ENCODE measurements around the gene IKZF3. TPM values are rescaled to one million over a fixed set of nuclear protein-coding genes. Genes with fewer than 3 reads are reported as not detected.
"Not testable (repeated sequence)": the region's sequence is repeated elsewhere in the genome, so short reads cannot be mapped to it uniquely, and the experiment has no call there.

Gene IKZF3
- not detected for total RNA-seq (ENCODE audit: unreplicated experiment)
- long read RNA-seq = 0 reads

DNA sequence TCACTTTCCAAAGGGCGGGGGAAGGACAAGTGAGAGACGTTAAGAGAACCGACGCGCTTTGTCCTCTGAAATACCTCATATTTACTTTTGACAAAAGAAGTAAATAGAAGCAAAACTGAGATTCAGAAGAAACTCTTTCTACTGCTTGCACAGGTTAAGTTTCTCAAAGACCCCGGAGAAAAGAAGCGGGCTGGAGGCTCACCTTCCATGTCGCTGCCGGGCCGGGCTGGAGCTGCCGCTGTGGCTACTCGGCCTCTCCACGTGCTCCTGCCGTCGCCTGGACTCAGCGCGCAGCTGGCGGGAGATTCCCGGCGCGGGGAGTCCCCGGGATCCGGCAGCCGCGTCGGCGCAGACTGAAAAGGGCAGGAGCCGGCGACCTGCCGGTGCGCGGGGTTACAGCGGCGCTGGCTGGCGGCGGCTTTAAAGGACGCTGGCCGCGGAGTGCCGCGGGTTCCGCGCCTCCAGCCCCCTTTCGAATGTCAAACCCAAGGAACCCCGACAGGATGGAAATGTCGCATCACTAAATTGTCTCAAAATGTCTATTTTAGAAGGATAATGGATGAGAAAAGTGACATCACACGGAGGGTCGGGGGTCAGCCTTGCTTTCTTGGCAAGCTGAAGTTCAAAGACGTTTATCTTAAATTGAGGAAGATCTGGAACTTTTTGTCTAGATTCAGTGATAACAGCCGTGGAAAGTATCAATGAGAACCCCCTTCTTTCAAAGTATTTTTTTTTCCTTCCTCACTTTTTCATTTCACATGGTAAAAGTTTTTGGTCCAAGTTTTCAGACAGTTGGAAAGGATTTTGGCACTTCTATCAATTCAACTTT lies at the start of gene IKZF3:
IKZF3 (minus strand) TSS at position 395 of the 829 bp plus-strand sequence; CDS start at position 209, 186 bp downstream.
- peak; percentile 77 for DNase-seq (ENCODE audit: low spot score)
- Mint-ChIP-seq H3K27me3 (ENCODE audit: unreplicated experiment) (peaks cover 5% of the 10 kb centered on the region), H3K4me1 (ENCODE audit: unreplicated experiment) (peaks cover 3% of the 10 kb centered on the region), H3K4me3 (ENCODE audit: unreplicated experiment) (no peak within 1 kb of the TSS), H3K36me3 (ENCODE audit: low read depth, unreplicated experiment) (no peaks in the 10 kb centered on the region), H3K9me3 (ENCODE audit: unreplicated experiment) (no peaks in the 10 kb centered on the region), H3K27ac (ENCODE audit: unreplicated experiment) (no peak within 1 kb of the TSS)
- no peak for TF ChIP-seq CTCF (IDR thresholded peaks at IDR 0.05; ENCODE audit: unreplicated experiment)

DNA sequence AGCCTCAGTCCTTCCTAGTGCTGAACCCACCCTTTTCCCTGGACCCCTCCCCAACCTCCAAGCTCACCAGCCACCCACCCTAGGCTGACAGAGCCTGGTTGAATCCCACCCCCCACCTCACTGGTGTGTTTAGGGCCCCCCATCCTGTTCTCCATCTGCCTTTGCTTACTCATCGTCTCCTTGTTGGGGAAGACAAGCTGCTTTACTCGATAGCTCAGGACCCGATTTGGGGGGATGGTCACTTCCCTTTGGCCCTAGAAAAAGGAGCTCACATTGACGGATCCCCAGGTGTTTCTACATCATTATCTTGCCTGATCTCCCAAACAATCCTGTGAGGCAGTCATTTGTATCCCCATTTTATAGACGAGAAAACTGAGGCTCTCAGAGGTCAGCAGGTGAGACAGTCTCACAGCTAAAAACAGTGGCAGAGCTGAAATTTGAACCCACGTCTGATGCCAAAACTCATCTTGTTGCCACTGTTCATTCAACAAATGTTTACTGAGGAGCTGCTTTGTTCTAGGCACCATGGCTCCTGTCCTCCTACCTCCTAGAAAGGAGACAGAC lies 44.8 kb upstream of the IKZF3 start:
- TF ChIP-seq CTCF (IDR thresholded peaks at IDR 0.05; ENCODE audit: unreplicated experiment) = no peak
- no peak for DNase-seq (ENCODE audit: low spot score)
- H3K4me1 Mint-ChIP-seq (ENCODE audit: unreplicated experiment) = no peaks in the 10 kb centered on the region
- H3K36me3 Mint-ChIP-seq (ENCODE audit: low read depth, unreplicated experiment) = peaks cover 7% of the 10 kb centered on the region
- no peaks in the 10 kb centered on the region for H3K9me3 Mint-ChIP-seq (ENCODE audit: unreplicated experiment)
- no peak overlapping the region for H3K4me3 Mint-ChIP-seq (ENCODE audit: unreplicated experiment)
- no peaks in the 10 kb centered on the region for H3K27me3 Mint-ChIP-seq (ENCODE audit: unreplicated experiment)
- H3K27ac Mint-ChIP-seq (ENCODE audit: unreplicated experiment) = no peak overlapping the region

GRCh38 chr17:39904990-39905288 lies 40.8 kb upstream of the IKZF3 start:
- DNase-seq (ENCODE audit: low spot score) = no peak
- H3K36me3 Mint-ChIP-seq (ENCODE audit: low read depth, unreplicated experiment) = peaks cover 2% of the 10 kb centered on the region
- no peaks in the 10 kb centered on the region for H3K27me3 Mint-ChIP-seq (ENCODE audit: unreplicated experiment)
- H3K4me1 Mint-ChIP-seq (ENCODE audit: unreplicated experiment) = no peaks in the 10 kb centered on the region
- H3K27ac Mint-ChIP-seq (ENCODE audit: unreplicated experiment) = no peak overlapping the region
- H3K9me3 Mint-ChIP-seq (ENCODE audit: unreplicated experiment) = no peaks in the 10 kb centered on the region
- TF ChIP-seq CTCF (IDR thresholded peaks at IDR 0.05; ENCODE audit: unreplicated experiment) = no peak
- H3K4me3 Mint-ChIP-seq (ENCODE audit: unreplicated experiment) = no peak overlapping the region

GRCh38 chr17:39903158-39903884 lies 39.2 kb upstream of the IKZF3 start:
- no peak overlapping the region for H3K27ac Mint-ChIP-seq (ENCODE audit: unreplicated experiment)
- peaks cover 2% of the 10 kb centered on the region for H3K36me3 Mint-ChIP-seq (ENCODE audit: low read depth, unreplicated experiment)
- H3K4me1 Mint-ChIP-seq (ENCODE audit: unreplicated experiment) = no peaks in the 10 kb centered on the region
- DNase-seq (ENCODE audit: low spot score) = no peak
- H3K4me3 Mint-ChIP-seq (ENCODE audit: unreplicated experiment) = no peak overlapping the region
- H3K27me3 Mint-ChIP-seq (ENCODE audit: unreplicated experiment) = no peaks in the 10 kb centered on the region
- no peak for TF ChIP-seq CTCF (IDR thresholded peaks at IDR 0.05; ENCODE audit: unreplicated experiment)
- no peaks in the 10 kb centered on the region for H3K9me3 Mint-ChIP-seq (ENCODE audit: unreplicated experiment)

DNA sequence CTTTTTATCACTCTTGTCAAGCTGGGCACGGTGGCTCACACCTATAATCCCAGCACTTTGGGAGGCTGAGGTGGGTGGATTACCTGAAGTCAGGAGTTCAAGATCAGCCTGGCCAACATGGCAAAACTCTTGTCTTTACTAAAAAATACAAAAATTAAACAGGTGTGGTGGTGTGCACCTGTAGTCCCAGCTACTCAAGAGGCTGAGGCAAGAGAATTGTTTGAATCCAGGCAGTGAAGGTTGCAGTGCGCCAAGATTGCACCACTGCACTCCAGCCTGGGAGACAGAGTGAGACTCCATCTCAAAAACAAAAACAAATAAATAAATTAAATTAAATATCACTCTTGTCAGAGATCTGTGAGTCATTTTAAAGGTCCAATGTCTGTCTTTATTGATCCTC lies 37.9 kb upstream of the IKZF3 start:
- not testable (repeated sequence) for H3K36me3 Mint-ChIP-seq (ENCODE audit: low read depth, unreplicated experiment); DNase-seq (ENCODE audit: low spot score); H3K4me1 Mint-ChIP-seq (ENCODE audit: unreplicated experiment); H3K27me3 Mint-ChIP-seq (ENCODE audit: unreplicated experiment); H3K4me3 Mint-ChIP-seq (ENCODE audit: unreplicated experiment); H3K27ac Mint-ChIP-seq (ENCODE audit: unreplicated experiment); H3K9me3 Mint-ChIP-seq (ENCODE audit: unreplicated experiment)

Measured in endothelial cell (in vitro differentiated cells).